ENCODE data around the gene CBY3.
"Not testable (repeated sequence)": the region's sequence is repeated elsewhere in the genome, so short reads cannot be mapped to it uniquely, and the experiment has no call there.

- not testable (repeated sequence) for TF ChIP-seq ZNF326 (CRISPR knock-in tag; IDR thresholded peaks at IDR 0.05; ENCODE audit: borderline replicate concordance); ELF1 (CRISPR knock-in tag; IDR thresholded peaks at IDR 0.05); JUND (CRISPR knock-in tag; IDR thresholded peaks at IDR 0.05); KDM5A (IDR thresholded peaks at IDR 0.05; ENCODE audit: borderline replicate concordance, low read length); TBP (CRISPR knock-in tag; IDR thresholded peaks at IDR 0.05); NR1H2 (CRISPR knock-in tag; IDR thresholded peaks at IDR 0.05; ENCODE audit: borderline replicate concordance, low read depth); POLR2A (IDR thresholded peaks at IDR 0.05; ENCODE audit: insufficient read depth in 1 of 2, low read depth in 2 of 2, low read length in 2 of 2)
- TF ChIP-seq, protein P1, sequence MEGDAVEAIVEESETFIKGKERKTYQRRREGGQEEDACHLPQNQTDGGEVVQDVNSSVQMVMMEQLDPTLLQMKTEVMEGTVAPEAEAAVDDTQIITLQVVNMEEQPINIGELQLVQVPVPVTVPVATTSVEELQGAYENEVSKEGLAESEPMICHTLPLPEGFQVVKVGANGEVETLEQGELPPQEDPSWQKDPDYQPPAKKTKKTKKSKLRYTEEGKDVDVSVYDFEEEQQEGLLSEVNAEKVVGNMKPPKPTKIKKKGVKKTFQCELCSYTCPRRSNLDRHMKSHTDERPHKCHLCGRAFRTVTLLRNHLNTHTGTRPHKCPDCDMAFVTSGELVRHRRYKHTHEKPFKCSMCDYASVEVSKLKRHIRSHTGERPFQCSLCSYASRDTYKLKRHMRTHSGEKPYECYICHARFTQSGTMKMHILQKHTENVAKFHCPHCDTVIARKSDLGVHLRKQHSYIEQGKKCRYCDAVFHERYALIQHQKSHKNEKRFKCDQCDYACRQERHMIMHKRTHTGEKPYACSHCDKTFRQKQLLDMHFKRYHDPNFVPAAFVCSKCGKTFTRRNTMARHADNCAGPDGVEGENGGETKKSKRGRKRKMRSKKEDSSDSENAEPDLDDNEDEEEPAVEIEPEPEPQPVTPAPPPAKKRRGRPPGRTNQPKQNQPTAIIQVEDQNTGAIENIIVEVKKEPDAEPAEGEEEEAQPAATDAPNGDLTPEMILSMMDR (CRISPR knock-in tag; IDR thresholded peaks at IDR 0.05) = not testable (repeated sequence)
Observed at GRCh38 chr5:179697543-179697942, 16.7 kb upstream of the CBY3 start.

All from HepG2 (cell line).